ENCODE data around the gene RANBP9.

The RANBP9 gene

DNA sequence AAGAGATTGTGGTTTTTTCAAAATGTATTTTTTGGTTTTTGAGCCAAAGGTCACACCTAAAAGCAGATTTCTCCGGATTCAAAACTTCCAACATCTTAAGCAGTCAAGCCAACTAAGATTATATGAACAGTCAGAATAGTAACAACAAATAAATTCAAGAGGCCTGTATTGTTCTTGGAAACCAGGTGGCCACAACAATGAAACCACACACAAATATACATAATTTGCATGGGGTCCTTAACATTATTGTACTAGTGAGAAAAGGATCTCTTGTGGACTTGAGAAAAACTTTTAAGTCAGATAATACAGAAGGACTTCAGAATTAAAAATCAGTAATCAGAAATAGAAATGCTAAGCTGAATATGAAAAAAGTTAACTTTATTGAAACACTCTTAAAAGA is 55.9 kb downstream of the RANBP9 start:
- H3K23ac ChIP-seq (ENCODE audit: low read depth, low read length, poor library complexity) = no peak overlapping the region
- no peak overlapping the region for H3K4me3 ChIP-seq (ENCODE audit: low read length in 2 of 2)
- no peak overlapping the region for H4K91ac ChIP-seq (ENCODE audit: low read depth, low read length, poor library complexity)
- no peak overlapping the region for H2BK5ac ChIP-seq (ENCODE audit: low read length)
- no peak overlapping the region for H2AK5ac ChIP-seq (ENCODE audit: low read depth, low read length)
- H3K4ac ChIP-seq (ENCODE audit: low read length) = no peak overlapping the region
- H3K14ac ChIP-seq (ENCODE audit: low read length) = no peak overlapping the region
- DNase-seq (ENCODE audit: low spot score) = no peak
- H3K27ac ChIP-seq (replicated peaks; ENCODE audit: low read length) = no peak overlapping the region
- no CpG with 5 or more reads among the region's 1 CpG for WGBS, 2 donors (ENCODE audit: extremely low coverage in 2 of 2, insufficient read length in 2 of 2, insufficient replicate concordance in 1 of 2)
- no peak overlapping the region for H2AFZ ChIP-seq (ENCODE audit: low read length)
- peaks cover 2 to 34% of the 10 kb centered on the region in 2 donors for H3K36me3 ChIP-seq (replicated peaks in 1 of 2; ENCODE audit: control insufficient read depth in 2 of 2, insufficient read depth in 2 of 2, low read length in 2 of 2)
- no peak overlapping the region for H3K9ac ChIP-seq (ENCODE audit: low read depth, low read length, poor library complexity)
- no peaks in the 10 kb centered on the region for H3K9me3 ChIP-seq (replicated peaks in 1 of 2; ENCODE audit: control insufficient read depth in 2 of 2, insufficient read depth in 1 of 2, low read depth in 1 of 2, low read length in 2 of 2)
- no peaks in the 10 kb centered on the region for H3K27me3 ChIP-seq (ENCODE audit: control insufficient read depth in 3 of 3, insufficient read depth in 3 of 3, low read depth in 1 of 3, low read length in 3 of 3)
- H2BK120ac ChIP-seq (ENCODE audit: low read depth, low read length) = no peak overlapping the region
- peaks cover 3% of the 10 kb centered on the region for H3K79me1 ChIP-seq (ENCODE audit: low read depth, low read length)
- no peak overlapping the region for H2BK15ac ChIP-seq (ENCODE audit: low read length)
- H3K4me2 ChIP-seq (ENCODE audit: insufficient read depth, low read length, poor library complexity, severe bottlenecking) = no peak overlapping the region
- no peak overlapping the region for H2BK12ac ChIP-seq (ENCODE audit: low read length)
- H3K18ac ChIP-seq (ENCODE audit: low read length) = no peak overlapping the region
- H4K8ac ChIP-seq (ENCODE audit: low read depth, low read length) = no peak overlapping the region
- H3K4me1 ChIP-seq (ENCODE audit: control insufficient read depth in 2 of 2, insufficient read depth in 1 of 2, low read depth in 1 of 2, low read length in 2 of 2) = no peaks in the 10 kb centered on the region

DNA sequence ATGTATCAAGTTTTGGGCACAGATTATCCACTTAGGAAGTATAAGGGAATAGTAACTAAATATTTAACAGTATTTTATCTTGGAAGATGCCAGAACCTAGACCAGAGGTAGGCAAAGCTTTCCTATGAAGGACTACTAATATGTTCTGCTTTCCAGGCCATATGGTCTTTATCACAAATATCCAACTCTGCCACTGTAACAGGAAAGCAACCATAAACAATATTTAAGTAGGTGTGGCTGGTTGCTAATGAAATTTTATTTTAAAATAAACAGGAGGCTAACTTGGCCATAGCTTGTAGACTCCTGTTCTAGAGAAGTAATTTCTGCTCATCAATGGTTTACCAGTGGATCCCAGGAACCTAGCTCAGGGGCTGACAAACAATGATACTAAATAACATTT is 57.1 kb downstream of the RANBP9 start:
- H3K27ac ChIP-seq (replicated peaks; ENCODE audit: low read length) = no peak overlapping the region
- H2BK5ac ChIP-seq (ENCODE audit: low read length) = no peak overlapping the region

DNA sequence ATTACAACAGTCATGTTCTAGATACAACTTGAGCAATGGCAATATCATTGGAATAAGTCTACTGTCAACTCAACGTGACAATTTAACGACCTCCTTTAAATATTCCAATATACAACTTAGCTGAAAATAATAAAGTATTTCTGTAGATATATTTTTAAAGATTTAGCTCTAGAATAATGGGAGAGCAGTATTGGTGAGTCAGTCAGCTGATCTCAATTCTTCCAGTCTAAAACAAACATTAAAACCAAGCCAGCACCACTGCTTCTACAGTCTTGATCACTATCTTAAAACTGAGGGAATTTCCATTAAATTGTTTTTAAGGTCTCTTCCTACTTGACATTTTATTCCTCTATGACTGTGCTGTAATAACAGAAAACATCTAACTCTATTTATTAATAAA is 58.3 kb downstream of the RANBP9 start:
- H4K91ac ChIP-seq (ENCODE audit: low read depth, low read length, poor library complexity) = no peak overlapping the region
- no peak for DNase-seq (ENCODE audit: low spot score)
- H3K27ac ChIP-seq (replicated peaks; ENCODE audit: low read length) = no peak overlapping the region
- H3K36me3 ChIP-seq (replicated peaks in 1 of 2; ENCODE audit: control insufficient read depth in 2 of 2, insufficient read depth in 2 of 2, low read length in 2 of 2) = peaks cover 2 to 56% of the 10 kb centered on the region in 2 donors
- no peak overlapping the region for H3K4ac ChIP-seq (ENCODE audit: low read length)
- no peak overlapping the region for H2BK120ac ChIP-seq (ENCODE audit: low read depth, low read length)
- no peak overlapping the region for H3K4me3 ChIP-seq (ENCODE audit: low read length in 2 of 2)
- H3K18ac ChIP-seq (ENCODE audit: low read length) = no peak overlapping the region
- H2BK5ac ChIP-seq (ENCODE audit: low read length) = no peak overlapping the region
- H3K14ac ChIP-seq (ENCODE audit: low read length) = no peak overlapping the region
- no peak overlapping the region for H2AFZ ChIP-seq (ENCODE audit: low read length)
- no peak overlapping the region for H3K23ac ChIP-seq (ENCODE audit: low read depth, low read length, poor library complexity)
- no peak overlapping the region for H2BK12ac ChIP-seq (ENCODE audit: low read length)
- H3K79me1 ChIP-seq (ENCODE audit: low read depth, low read length) = no peaks in the 10 kb centered on the region
- H3K9ac ChIP-seq (ENCODE audit: low read depth, low read length, poor library complexity) = no peak overlapping the region
- H2BK15ac ChIP-seq (ENCODE audit: low read length) = no peak overlapping the region
- no peaks in the 10 kb centered on the region for H3K27me3 ChIP-seq (ENCODE audit: control insufficient read depth in 3 of 3, insufficient read depth in 3 of 3, low read depth in 1 of 3, low read length in 3 of 3)
- H2AK5ac ChIP-seq (ENCODE audit: low read depth, low read length) = no peak overlapping the region
- H3K4me2 ChIP-seq (ENCODE audit: insufficient read depth, low read length, poor library complexity, severe bottlenecking) = no peak overlapping the region
- no peaks in the 10 kb centered on the region for H3K4me1 ChIP-seq (ENCODE audit: control insufficient read depth in 2 of 2, insufficient read depth in 1 of 2, low read depth in 1 of 2, low read length in 2 of 2)
- WGBS, 2 donors (ENCODE audit: extremely low coverage in 2 of 2, insufficient read length in 2 of 2, insufficient replicate concordance in 1 of 2) = no CpG with 5 or more reads among the region's 2 CpGs
- no peak overlapping the region for H4K8ac ChIP-seq (ENCODE audit: low read depth, low read length)
- H3K9me3 ChIP-seq (replicated peaks in 1 of 2; ENCODE audit: control insufficient read depth in 2 of 2, insufficient read depth in 1 of 2, low read depth in 1 of 2, low read length in 2 of 2) = no peaks in the 10 kb centered on the region

More for the DNA sequence above, 57.1 kb downstream of the RANBP9 start:
- Histone ChIP-seq H3K9me3 (replicated peaks in 1 of 2; ENCODE audit: control insufficient read depth in 2 of 2, insufficient read depth in 1 of 2, low read depth in 1 of 2, low read length in 2 of 2) (no peaks in the 10 kb centered on the region), H2BK15ac (ENCODE audit: low read length) (no peak overlapping the region), H3K36me3 (replicated peaks in 1 of 2; ENCODE audit: control insufficient read depth in 2 of 2, insufficient read depth in 2 of 2, low read length in 2 of 2) (peaks cover 2 to 44% of the 10 kb centered on the region in 2 donors), H3K27me3 (ENCODE audit: control insufficient read depth in 3 of 3, insufficient read depth in 3 of 3, low read depth in 1 of 3, low read length in 3 of 3) (no peaks in the 10 kb centered on the region), H3K4me3 (ENCODE audit: low read length in 2 of 2) (no peak overlapping the region), H3K23ac (ENCODE audit: low read depth, low read length, poor library complexity) (no peak overlapping the region), H2AFZ (ENCODE audit: low read length) (no peak overlapping the region), H3K4ac (ENCODE audit: low read length) (no peak overlapping the region), H3K9ac (ENCODE audit: low read depth, low read length, poor library complexity) (no peak overlapping the region), H3K4me2 (ENCODE audit: insufficient read depth, low read length, poor library complexity, severe bottlenecking) (no peak overlapping the region), H4K91ac (ENCODE audit: low read depth, low read length, poor library complexity) (no peak overlapping the region), H3K14ac (ENCODE audit: low read length) (no peak overlapping the region), H3K18ac (ENCODE audit: low read length) (no peak overlapping the region), H4K8ac (ENCODE audit: low read depth, low read length) (no peak overlapping the region), H2BK12ac (ENCODE audit: low read length) (no peak overlapping the region), H3K4me1 (ENCODE audit: control insufficient read depth in 2 of 2, insufficient read depth in 1 of 2, low read depth in 1 of 2, low read length in 2 of 2) (no peaks in the 10 kb centered on the region), H3K79me1 (ENCODE audit: low read depth, low read length) (no peaks in the 10 kb centered on the region), H2AK5ac (ENCODE audit: low read depth, low read length) (no peak overlapping the region), H2BK120ac (ENCODE audit: low read depth, low read length) (no peak overlapping the region)
- DNase-seq (ENCODE audit: low spot score) = no peak

DNA sequence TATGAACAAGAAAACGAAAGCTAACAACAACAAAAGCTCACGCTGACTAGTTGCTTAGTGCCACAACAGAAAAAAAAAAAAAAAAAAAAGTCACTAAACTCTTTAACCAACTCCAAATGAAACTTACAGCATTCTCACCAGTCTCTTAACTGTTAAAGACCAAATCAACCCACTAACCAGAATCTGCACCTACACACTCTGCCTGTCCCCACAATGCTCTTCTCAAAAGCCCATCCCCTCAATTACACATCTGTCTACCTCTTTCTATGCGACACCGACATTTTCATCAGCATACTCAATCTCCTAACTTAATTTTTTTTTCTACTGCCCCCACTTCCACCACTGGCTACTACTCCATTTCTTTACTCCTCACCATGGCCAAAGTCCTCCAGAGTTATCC is 62.2 kb downstream of the RANBP9 start:
- Histone ChIP-seq H3K4me3 (ENCODE audit: low read length in 2 of 2) (no peak overlapping the region), H2AK5ac (ENCODE audit: low read depth, low read length) (no peak overlapping the region)
- WGBS, 2 donors (ENCODE audit: extremely low coverage in 2 of 2, insufficient read length in 2 of 2, insufficient replicate concordance in 1 of 2) = 100% methylated on average over 2 of the region's 4 CpGs; no CpG with 5 or more reads in 1 of the 2 donors

More for the DNA sequence above, 62.2 kb downstream of the RANBP9 start:
- H2BK120ac ChIP-seq (ENCODE audit: low read depth, low read length) = no peak overlapping the region
- no peak overlapping the region for H2BK5ac ChIP-seq (ENCODE audit: low read length)
- H3K36me3 ChIP-seq (replicated peaks in 1 of 2; ENCODE audit: control insufficient read depth in 2 of 2, insufficient read depth in 2 of 2, low read length in 2 of 2) = peaks cover 2 to 53% of the 10 kb centered on the region in 2 donors
- H3K4me2 ChIP-seq (ENCODE audit: insufficient read depth, low read length, poor library complexity, severe bottlenecking) = no peak overlapping the region
- H3K4ac ChIP-seq (ENCODE audit: low read length) = no peak overlapping the region
- H3K18ac ChIP-seq (ENCODE audit: low read length) = no peak overlapping the region
- H3K27ac ChIP-seq (replicated peaks; ENCODE audit: low read length) = no peak overlapping the region
- H4K91ac ChIP-seq (ENCODE audit: low read depth, low read length, poor library complexity) = no peak overlapping the region
- H3K4me1 ChIP-seq (ENCODE audit: control insufficient read depth in 2 of 2, insufficient read depth in 1 of 2, low read depth in 1 of 2, low read length in 2 of 2) = no peaks in the 10 kb centered on the region
- H3K23ac ChIP-seq (ENCODE audit: low read depth, low read length, poor library complexity) = no peak overlapping the region
- H3K79me1 ChIP-seq (ENCODE audit: low read depth, low read length) = no peaks in the 10 kb centered on the region
- H2BK12ac ChIP-seq (ENCODE audit: low read length) = no peak overlapping the region
- no peak overlapping the region for H3K14ac ChIP-seq (ENCODE audit: low read length)
- H3K9ac ChIP-seq (ENCODE audit: low read depth, low read length, poor library complexity) = no peak overlapping the region
- H3K27me3 ChIP-seq (ENCODE audit: control insufficient read depth in 3 of 3, insufficient read depth in 3 of 3, low read depth in 1 of 3, low read length in 3 of 3) = no peaks in the 10 kb centered on the region
- no peak overlapping the region for H2BK15ac ChIP-seq (ENCODE audit: low read length)
- no peak for DNase-seq (ENCODE audit: low spot score)
- H2AFZ ChIP-seq (ENCODE audit: low read length) = no peak overlapping the region
- H4K8ac ChIP-seq (ENCODE audit: low read depth, low read length) = no peak overlapping the region
- no peaks in the 10 kb centered on the region for H3K9me3 ChIP-seq (replicated peaks in 1 of 2; ENCODE audit: control insufficient read depth in 2 of 2, insufficient read depth in 1 of 2, low read depth in 1 of 2, low read length in 2 of 2)

Data from neuronal stem cell (in vitro differentiated cells).